Measurements from ENCODE around the gene MED13L. TPM values are rescaled to one million over a fixed set of nuclear protein-coding genes. Genes with fewer than 3 reads are reported as not detected.

Gene MED13L
- total RNA-seq, result 27.9 and 36.5 TPM in 2 replicates

GRCh38 chr12:116277467-116278278, at the start of gene MED13L:
Gene MED13L, minus strand, starts transcription at chr12:116277693. Its CDS starts 562 bp downstream, at chr12:116277131.

